HG03064 (cell line): Measurements from ENCODE around the gene PTBP1.

Source experiments
- ATAC-seq: cut with Tn5 transposase; IDR thresholded peaks from one replicate; pipeline ENCODE4 v1.9.1; 2021; ENCODE audit warnings: low read depth; ENCODE audit not compliant: unreplicated experiment

The PTBP1 gene

GRCh38 chr19:772063-772462, 25.2 kb upstream of the PTBP1 start:
- no peak for ATAC-seq

DNA sequence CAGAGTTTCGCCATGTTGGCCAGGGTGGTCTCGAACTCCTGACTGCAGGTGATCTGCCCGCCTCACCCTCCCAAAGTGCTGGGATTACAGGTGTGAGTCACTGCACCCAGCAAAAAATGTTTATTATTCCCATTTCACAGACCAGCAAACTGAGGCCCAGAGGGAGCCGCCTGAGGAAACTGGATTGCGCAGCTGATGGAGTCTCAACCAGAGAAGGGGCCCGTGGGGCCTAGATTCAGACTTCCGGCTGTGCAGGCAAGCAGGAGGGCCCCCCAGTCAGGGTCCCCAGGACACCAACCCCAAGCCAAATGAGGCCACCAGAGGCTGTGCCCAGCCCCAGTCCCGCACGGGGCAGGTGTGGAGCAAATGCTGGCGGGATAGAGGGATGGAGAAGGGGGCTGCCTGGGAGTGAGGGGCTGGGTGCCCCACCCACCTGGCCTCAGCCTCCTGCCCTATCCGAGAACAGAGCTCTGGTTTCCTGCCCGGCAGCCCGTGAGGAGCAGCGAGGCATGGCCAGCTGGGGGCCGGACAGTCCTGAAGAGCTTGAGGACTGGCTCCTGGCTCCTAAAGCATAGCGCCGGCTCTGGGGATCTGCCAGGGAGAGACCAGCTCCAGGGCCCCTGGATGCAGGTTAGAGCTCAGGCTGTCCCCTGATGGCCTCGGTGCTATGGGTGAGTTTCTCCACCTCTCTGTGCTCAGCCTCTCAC, 24.4 kb upstream of the PTBP1 start:
- no peak for ATAC-seq

GRCh38 chr19:776549-776948, 20.7 kb upstream of the PTBP1 start:
- no peak for ATAC-seq

DNA sequence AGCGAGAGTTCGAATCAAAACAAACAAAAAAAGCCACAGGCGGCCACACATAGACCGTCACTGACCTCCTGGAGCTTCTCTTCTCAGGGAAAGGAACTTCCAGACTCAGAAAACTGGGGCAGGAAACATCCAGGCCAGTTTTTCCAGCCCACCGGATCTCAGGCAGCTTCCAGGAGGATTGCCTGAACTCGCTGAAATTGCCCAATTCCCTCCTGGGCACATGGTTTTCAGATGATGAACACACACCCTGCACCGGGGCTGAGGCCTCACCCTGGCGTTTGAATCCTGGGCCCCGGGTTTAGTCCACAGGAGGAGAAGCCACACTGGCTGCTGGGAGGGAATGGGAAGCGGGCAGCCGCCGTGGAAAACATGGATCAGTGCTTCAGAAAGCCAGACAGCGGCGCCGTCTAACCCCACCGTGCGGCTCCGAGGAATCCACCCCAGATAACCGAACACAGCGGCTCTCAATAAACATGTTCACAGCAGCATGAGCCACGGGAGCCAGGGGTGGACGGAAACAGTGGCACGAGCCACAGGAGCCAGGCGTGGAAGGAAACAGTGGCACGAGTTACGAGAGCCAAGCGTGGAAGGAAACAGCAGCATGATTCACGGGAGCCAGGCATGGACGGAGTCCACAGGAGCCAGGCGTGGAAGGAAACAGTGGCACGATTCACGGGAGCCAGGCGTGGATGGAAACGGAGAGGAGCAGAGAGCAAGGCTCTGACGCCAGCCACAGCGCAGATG, 18.2 kb upstream of the PTBP1 start:
- ATAC-seq, result no peak

GRCh38 chr19:780935-781334, 16.3 kb upstream of the PTBP1 start:
- ATAC-seq, result no peak

DNA sequence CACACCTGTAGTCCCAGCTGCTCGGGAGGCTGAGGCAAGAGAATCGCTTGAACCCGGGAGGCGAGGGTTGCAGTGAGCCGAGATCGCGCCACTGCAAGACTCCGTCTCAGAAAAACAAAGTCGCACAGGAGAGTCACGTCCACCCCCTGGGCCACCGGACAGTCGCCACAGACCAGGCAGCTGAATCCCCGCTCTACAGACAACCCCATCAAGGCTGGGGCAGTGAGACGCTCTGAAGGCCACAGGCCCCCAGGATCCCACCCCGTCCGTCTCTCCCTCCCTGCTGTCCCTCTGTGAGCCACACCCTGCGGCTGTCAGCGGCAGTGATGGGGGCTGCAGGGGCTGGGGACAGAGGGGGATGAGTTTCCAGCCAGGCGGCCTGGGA, 15.5 kb upstream of the PTBP1 start:
- no peak for ATAC-seq

GRCh38 chr19:782185-782877, 14.9 kb upstream of the PTBP1 start:
- no peak for ATAC-seq

- no peak for ATAC-seq
Observed at GRCh38 chr19:782878-783668, 14.2 kb upstream of the PTBP1 start.

DNA sequence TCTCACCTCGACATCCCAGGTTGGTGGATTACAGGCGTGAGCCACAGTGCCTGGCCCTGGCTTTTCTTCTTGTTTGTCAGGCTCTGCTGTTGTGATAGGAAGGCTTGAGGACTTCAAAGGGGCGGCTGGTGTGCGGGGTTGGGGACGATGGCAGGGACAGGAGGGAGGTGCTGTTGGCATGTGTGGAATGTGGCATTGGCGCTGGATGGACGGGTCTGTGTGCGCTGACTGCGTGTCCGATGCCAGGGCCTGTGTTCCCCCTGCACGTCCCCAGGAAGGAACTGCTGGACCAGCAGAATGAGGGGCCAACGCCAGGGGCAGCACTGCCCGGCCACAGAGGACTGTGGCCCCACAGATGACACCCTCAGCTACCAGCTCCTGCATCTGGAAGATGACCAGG, 12.7 kb upstream of the PTBP1 start:
- ATAC-seq, result no peak

DNA sequence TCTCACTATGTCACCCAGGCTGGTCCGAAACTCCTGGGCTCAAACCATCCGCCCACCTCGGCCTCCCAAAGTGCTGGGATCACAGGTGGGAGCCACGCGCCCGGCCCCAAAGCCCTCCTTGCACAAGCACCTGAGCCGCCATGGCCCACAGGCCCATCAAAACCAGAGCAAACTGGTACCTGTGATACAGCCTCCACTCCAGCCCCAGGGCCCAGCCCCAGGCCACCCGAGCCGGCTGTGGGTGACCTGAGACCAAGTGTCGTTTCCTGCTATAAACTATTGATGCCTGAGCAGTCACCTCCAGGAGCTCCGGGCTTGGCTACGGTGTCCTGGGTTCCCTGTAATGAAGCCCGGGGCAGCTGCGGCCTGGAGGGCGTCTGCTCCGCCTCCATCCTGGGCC, 9.7 kb upstream of the PTBP1 start:
- no peak for ATAC-seq

DNA sequence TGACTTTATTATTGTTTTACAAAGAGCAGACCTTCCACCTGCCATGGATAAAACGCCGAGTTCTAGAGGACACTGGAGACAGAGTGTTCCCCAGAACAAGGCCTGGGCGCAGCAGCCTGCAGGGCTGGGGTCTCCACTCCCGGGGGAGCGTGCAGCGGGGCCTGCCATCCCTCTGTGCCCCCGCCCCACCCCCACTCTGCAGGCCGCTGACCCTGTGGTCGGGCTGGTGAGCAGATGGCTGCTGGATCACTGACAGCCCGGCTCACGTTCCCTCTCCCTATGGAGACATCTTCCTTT, 8.6 kb upstream of the PTBP1 start:
- ATAC-seq, result no peak

GRCh38 chr19:788983-789700, 8.1 kb upstream of the PTBP1 start:
- no peak for ATAC-seq

DNA sequence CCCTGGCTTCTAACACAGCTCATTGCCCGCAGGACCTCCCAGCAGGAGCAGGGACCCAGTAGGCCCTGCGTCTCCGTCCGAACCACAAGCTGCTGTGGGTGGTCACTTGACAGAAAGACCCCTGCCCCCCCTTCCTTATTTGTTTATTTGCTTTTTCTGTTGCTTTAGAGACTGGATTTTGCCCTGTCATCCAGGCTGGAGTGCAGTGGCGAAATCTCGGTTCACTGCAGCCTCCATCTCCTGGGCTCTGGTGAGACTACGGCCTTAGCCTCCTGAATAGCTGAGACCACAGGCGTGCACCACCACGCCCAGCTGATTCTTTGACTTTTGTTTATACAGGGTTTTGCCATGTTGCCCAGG, 7.6 kb upstream of the PTBP1 start:
- ATAC-seq, result no peak

- ATAC-seq, result no peak
Observed at GRCh38 chr19:791007-791566, 6.2 kb upstream of the PTBP1 start.

GRCh38 chr19:791567-792305, 5.5 kb upstream of the PTBP1 start:
- no peak for ATAC-seq

- no peak for ATAC-seq
Observed at GRCh38 chr19:792306-792885, 4.9 kb upstream of the PTBP1 start.

GRCh38 chr19:793806-794205, 3.4 kb upstream of the PTBP1 start:
- ATAC-seq, result no peak

- ATAC-seq, result no peak
Observed at GRCh38 chr19:795073-795611, 2.1 kb upstream of the PTBP1 start.
